GM04504 (cell line): ENCODE measurements around the gene RRN3.
"Not testable (repeated sequence)": the region's sequence is repeated elsewhere in the genome, so short reads cannot be mapped to it uniquely, and the experiment has no call there.

Experiments used
- DNase-seq: peaks from one replicate; pipeline ENCODE4 v3.0.0-alpha.2; 2012; ENCODE audit warnings: low read depth

RRN3 gene

GRCh38 chr16:15096583-15096972, 2.5 kb upstream of the RRN3 start:
- not testable (repeated sequence) for DNase-seq

GRCh38 chr16:15093571-15093954, 509 bp downstream of the RRN3 start:
- DNase-seq, result not testable (repeated sequence)

DNA sequence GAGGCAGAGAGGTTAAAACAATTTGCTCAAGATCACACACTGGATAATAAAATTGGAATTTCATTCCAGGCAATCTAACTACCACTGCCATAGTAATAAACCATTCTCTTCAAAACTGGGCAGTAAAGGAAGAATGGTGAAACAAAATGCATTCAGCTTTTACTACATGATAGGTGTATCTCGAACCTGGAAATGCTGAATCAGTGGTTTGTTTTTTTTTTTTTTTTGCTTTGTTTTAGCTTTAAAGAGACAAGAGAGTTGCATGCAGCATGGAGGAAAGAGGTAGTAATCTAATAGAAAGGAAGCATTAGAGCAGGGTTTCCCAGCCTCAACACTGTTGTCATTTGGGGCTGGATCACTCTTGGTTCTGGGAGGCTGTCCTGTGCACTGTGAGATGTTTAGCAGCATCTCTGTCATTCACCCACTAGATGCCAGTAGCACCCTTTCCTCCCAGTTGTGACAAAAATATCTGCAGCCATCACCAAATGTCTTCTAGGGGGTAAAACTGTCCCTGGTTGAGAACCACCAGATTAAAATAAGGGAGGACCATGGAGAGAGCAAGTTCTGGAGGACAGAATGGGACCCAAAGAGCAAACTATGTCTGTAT, 3.3 kb downstream of the RRN3 start:
- DNase-seq, result not testable (repeated sequence)

GRCh38 chr16:15082788-15083187, 11.3 kb downstream of the RRN3 start:
- DNase-seq, result not testable (repeated sequence)

DNA sequence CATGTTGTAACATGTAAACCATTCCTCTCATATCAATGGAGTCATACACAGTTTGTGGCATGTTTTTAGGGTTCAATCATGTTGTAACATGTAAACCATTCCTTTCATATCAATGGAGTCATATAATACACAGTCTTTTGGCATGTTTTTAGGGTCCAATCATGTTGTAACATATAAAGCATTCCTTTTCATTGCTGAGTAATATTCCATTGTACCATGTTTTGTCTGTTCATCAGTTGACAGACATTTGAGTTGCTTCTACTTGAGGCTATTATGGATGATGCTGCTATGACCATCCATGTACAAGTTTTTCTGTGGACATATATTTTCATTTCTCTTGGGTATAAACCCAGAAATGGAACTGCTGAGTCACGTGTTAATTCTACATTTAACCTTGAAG, 13.2 kb downstream of the RRN3 start:
- not testable (repeated sequence) for DNase-seq

- not testable (repeated sequence) for DNase-seq
Observed at GRCh38 chr16:15076161-15076560, 17.9 kb downstream of the RRN3 start.

DNA sequence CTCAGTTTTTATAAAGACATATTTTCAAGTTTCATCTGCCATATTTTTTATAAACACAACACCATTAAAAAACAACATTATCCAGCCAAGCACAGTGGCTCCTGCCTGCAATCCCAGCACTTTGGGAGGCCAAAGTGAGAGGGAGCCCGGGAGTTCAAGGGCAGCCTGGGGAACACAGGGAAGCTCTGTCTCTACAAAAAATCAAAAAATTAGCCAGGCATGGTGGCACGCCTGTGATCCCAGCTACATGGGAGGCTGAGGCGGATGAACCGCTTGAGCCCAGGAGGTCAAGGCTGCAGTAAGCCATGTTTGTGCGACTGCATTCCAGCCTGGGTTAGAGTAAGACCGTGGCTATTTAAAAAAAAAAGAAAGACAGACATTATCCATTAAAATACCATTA, 21.0 kb downstream of the RRN3 start:
- no peak for DNase-seq

DNA sequence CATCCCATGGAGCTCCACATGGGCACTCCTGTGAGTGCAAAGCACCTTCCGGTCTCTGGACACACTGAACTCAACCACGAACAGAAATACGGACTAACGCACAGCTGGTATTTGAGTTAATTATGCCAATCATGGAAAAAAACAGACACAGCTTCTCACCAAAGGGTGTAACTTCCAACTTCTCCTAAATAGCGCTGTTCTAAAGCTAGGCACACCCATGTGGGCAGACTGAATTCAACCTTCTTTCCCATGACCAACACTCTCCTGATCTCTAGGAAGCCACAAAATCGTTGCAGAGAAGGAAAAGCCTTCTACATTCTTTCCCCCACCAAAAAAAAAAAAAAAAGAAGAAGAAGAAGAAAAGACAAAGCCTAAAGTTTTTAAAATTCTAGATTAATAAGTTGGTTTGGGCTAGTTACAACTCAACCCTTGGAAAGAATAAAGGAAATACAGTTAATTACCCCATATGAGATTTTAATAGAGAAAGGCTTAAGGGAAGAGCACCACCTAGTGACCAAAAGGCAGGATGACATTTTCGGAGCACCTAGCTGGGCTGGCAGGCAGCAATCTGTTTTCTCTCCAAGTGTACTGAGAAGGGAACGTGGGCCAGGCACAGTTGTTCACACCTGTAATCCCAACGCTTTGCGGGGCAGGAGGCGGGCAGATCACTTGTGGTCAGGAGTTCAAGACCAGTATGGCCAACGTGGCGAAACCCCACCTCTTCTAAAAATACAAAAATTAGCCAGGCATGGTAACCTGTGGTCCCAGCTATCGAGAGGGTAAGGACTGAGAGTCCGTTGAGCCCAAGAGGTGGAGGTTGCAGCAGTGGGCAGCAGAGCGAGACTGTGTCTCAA, 21.9 kb downstream of the RRN3 start:
- DNase-seq, result not testable (repeated sequence)

DNA sequence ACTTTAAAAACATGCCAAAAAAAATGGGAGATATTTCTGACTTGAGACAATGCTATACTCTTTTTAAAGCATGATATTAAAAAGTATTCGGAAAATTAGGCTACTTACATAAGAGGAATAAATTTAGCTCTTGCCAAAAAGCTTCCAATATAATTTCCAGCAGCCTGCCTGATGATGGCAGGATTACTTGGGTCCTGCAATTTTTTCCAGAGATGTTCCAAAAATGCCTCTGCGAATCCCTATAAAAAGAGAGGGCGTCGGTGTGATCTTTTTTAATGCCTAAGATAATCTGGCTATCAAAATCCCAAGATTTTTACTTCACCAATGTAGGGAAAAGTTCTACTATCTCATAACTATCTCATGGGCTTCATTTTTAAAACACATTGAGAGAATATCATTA, 23.1 kb downstream of the RRN3 start:
- DNase-seq, result not testable (repeated sequence)

DNA sequence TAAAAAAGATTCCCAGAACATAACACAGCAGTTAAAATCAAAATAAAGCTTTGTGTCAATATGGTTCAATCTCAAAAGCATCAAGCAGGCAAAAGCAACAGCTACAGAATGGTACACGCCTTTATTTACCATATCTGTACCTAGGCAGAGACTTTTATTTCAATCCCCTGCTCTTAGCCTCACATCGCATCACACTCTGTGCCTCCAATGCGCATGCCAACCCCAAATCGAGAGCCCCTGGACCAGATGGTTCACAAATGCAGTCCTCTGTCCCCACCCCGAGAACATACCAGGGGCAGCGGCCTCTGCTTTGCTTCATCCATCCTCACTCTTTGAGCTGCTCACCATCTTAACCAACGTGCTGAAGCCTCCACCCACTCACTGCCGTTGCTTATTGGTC, 27.4 kb downstream of the RRN3 start:
- not testable (repeated sequence) for DNase-seq

- not testable (repeated sequence) for DNase-seq
Observed at GRCh38 chr16:15065961-15066360, 28.1 kb downstream of the RRN3 start.

- not testable (repeated sequence) for DNase-seq
Observed at GRCh38 chr16:15062085-15062810, 31.8 kb downstream of the RRN3 start.

DNA sequence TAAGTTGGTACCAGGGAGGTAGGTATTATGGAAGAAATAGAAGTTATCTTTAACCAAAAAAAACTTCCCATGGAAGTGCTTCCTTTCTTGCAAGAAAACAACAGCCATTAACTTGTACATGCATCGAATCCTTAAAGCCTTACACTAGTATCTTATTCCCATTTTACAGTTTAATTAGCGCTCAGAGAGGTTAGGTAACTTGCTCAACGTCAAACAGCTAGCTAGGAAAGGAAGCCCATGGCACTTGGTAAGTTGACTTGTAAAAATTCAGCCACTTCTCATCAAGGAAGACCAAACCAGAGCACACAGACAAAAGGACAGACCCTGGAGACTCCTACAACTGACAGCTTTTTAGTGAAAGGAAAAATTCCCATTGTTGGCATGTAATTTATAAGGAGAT, 34.7 kb downstream of the RRN3 start:
- DNase-seq, result no peak

- no peak for DNase-seq
Observed at GRCh38 chr16:15057681-15058417, 36.2 kb downstream of the RRN3 start.

DNA sequence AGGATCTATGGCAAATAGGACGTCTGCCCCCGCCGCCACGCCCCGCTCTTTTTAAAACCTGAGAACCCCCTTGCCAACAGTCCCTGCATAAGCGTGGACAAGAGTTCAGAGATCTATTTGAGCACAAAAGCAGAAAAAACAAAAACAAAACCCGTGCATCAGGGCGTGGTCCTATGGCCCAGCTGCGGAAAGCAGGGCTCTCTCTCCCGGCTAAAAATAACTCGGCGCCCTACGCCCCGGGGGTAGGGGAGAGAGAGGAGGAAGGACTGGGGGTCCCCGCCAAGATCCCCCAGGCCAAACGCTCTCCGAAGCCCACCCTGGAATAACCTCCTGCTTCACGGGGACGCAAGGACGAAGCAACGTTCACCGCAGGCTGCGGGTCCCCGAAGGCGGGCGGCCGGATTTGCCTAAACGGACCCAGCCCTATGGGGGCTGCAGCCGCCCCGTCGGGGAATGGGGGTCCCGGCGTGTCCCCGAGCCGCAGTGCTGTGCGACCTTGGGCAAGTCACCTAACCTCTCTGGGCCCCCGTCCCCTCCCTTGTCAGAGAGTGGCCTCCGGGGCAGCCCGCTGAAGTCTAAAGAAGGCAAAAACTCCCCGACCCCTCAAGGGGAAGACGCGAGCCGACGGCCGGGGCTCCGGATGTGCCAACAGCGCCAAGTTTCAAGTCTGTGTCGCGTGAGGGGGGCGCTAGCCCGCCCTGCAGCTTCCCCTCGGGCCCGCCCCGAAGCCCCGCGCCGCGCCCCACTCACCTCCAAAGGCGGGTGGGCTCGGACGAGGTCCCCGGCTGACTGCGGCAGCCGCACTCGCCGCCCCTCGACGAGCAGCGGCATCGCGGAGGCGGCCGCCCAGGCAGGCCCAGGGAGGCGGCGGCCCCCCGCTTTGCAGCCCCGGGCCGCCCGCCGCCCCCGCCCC, 38.7 kb downstream of the RRN3 start:
- no peak for DNase-seq

DNA sequence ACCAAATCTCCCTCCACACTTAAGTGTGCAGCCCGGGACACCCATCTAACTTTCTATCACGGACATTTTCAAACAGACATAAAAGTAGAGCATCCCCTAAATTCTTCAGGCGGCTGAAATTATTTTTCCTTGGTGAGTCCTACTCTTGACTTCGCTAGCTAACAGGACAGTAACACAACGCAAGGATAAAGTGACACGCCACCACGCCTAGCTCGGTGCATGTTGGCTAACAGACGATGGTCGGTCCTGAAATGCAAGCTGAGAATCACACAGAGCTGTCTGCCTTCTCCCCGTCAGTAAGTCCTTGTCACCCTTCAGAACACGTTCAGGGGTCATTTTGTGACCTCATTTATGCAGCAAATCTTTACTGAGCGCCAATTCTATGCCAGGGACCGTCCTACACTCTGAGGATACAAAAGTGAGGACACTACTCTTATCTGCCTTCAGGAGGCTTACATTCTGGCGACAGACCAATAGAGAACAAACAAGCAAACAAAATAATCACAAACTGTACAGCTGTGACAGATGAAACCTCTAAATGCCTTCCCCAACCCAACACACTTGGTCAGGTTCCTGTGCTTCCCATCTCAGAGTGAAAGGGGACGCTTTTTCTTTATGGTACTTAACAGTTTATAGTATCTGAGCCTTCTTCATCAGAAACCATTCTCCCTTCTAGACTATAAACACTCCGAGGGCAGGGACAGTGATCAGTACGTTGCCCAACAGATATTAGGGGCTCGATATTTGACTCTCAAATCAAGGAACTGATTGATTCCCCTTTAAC, 39.5 kb downstream of the RRN3 start:
- no peak for DNase-seq

DNA sequence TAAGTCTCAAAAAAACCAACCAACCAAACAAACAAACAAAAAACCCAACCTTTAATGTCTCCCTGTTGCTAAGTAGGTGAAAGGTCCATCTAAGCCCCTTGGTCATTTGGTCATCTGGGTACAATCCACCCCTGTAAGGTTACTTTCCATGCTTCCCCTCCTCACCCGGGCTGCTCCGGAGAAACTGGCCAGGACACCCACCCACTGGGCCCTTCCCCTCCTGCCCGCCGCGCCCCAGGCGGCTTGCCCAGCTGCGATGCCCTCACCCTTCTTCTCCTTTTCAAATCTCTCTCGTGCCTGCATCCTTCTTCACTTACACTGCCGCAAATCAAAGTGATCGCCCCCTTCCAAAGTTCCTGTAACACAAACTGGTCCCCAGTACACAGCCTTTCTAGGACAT, 40.2 kb downstream of the RRN3 start:
- DNase-seq, result no peak

- DNase-seq, result no peak
Observed at GRCh38 chr16:15052747-15053476, 41.2 kb downstream of the RRN3 start.

DNA sequence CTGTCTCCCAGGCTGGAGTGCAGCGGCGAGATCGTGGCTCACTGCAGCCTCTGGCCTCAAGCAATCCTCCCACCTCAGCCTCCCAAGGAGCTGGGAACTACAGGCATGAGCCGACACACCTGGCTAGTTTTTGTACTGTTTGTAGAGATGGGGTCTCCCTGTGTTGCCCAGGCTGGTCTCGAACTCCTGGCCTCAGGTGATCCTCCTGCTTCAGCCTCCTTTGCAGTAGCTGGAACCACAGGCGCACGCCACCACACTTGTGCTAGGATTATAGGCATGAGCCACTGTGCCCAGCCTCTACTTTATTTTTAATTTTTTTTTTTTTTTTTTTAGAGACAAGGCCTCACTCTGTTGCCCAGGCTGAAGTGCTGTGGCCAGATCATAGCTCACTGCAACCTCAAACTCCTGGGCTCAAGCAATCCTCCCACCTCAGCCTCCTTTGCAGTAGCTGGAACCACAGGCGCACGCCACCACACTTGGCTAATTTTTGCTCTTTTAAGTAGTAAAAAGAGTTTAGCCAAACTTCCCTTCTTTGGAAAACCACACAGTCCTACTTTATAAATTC, 42.6 kb downstream of the RRN3 start:
- DNase-seq, result no peak
